Transverse colon (tissue), 3 donors: ENCODE data around the gene CCDC47.

Experiments used
- POLR2A ChIP-seq: fragments of 450-650 bp; IDR thresholded peaks from one replicate; pipeline ENCODE4 v1.6.1; 2016; ENCODE audit warnings: antibody characterized with exemption, mild to moderate bottlenecking, moderate library complexity
- TF ChIP-seq, protein P1 (sequence below), 5 experiments: fragments of 200-600 bp in 3 of 5; fragments of 450-650 bp in 2 of 5; sonication (generic) in 3 of 5; IDR thresholded peaks; 1 replicate in 2 of 5; 2 replicates in 3 of 5; pipeline ENCODE4 v1.5.1; 2016 to 2017; ENCODE audit warnings: antibody characterized with exemption in 5 of 5, inconsistent platforms in 3 of 5, mild to moderate bottlenecking in 2 of 5, moderate library complexity in 1 of 5

DNA sequence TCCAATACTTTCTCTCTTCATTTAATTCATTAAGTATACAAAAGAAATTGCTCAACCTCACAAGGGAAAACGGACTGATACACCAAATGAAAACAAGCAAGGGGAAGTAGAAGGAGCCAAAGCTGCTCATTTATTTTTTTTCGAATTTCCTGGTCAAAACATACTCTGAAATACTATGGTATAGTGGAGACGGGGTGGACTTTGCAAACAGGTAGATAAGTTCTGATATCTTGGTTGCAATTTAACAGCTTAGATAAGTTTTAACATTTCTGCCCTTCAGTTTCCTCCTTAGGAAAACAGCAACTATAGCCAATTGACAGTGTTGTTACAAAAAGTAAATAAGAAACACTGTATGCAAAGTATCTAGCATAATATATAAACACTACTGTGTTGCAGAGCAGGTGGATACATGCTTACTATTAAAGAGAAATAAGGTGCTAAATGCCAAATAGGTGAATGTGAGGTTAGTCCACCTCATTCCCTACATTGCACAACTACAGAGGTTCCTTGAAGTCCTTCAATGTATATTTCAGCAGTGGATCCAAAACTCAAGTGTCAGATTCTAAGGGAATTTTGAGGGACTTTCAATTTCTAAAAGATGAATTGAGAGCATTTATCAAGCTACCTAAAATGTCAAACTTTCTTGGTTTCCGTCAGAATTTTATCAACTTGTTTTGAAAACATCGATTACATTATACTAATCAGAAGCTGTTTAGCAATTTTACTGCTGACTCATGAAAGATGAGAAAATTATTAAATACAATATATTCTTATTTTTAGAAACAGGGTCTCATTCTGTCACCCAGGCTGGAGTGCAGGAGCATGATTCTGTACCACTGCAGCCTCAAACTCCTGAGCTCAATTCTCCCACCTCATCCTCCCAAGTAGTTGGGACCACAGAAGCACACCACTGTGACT, 11.0 kb downstream of the CCDC47 start:
- TF ChIP-seq, protein P1, sequence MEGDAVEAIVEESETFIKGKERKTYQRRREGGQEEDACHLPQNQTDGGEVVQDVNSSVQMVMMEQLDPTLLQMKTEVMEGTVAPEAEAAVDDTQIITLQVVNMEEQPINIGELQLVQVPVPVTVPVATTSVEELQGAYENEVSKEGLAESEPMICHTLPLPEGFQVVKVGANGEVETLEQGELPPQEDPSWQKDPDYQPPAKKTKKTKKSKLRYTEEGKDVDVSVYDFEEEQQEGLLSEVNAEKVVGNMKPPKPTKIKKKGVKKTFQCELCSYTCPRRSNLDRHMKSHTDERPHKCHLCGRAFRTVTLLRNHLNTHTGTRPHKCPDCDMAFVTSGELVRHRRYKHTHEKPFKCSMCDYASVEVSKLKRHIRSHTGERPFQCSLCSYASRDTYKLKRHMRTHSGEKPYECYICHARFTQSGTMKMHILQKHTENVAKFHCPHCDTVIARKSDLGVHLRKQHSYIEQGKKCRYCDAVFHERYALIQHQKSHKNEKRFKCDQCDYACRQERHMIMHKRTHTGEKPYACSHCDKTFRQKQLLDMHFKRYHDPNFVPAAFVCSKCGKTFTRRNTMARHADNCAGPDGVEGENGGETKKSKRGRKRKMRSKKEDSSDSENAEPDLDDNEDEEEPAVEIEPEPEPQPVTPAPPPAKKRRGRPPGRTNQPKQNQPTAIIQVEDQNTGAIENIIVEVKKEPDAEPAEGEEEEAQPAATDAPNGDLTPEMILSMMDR (IDR thresholded peaks at IDR 0.05): no peak
- no peak for TF ChIP-seq POLR2A
